Naive B cell (primary cell): Measurements from ENCODE around the gene SNF8. TPM values are rescaled to one million over a fixed set of nuclear protein-coding genes. Genes with fewer than 3 reads are reported as not detected.

Experiments
- ATAC-seq, 2 donors: fragments of 150-1000 bp; cut with Tn5 transposase; 2 replicates each; pipeline ENCODE4 v1.10.0; 2021; ENCODE audit warnings: low read depth in 2 of 2, mild to moderate bottlenecking in 2 of 2, moderate library complexity in 2 of 2
- DNase-seq: peaks from one replicate; pipeline ENCODE4 v3.0.0; 2022
- H3K27ac Mint-ChIP-seq, 6 donors: one replicate each; pipeline ENCODE4 v1.8.0; 2020 to 2022; ENCODE audit warnings: mild to moderate bottlenecking in 6 of 6, mixed read lengths in 6 of 6, moderate library complexity in 5 of 6, inconsistent platforms in 2 of 6
- H3K27me3 Mint-ChIP-seq, 3 donors: one replicate each; pipeline ENCODE4 v1.8.0; 2021 to 2022; ENCODE audit warnings: mixed read lengths in 3 of 3, mild to moderate bottlenecking in 1 of 3
- H3K36me3 Mint-ChIP-seq, 2 donors: one replicate each; pipeline ENCODE4 v1.8.0; 2020 to 2022; ENCODE audit warnings: mixed read lengths in 2 of 2, inconsistent platforms in 1 of 2, mild to moderate bottlenecking in 1 of 2
- H3K4me1 Mint-ChIP-seq, 3 donors: one replicate each; pipeline ENCODE4 v1.8.0; 2020 to 2022; ENCODE audit warnings: mixed read lengths in 3 of 3, inconsistent platforms in 1 of 3, mild to moderate bottlenecking in 1 of 3, moderate library complexity in 1 of 3
- H3K4me3 Mint-ChIP-seq, 8 donors: one replicate each; pipeline ENCODE4 v1.8.0; 2020 to 2022; ENCODE audit warnings: mild to moderate bottlenecking in 8 of 8, mixed read lengths in 8 of 8, moderate library complexity in 8 of 8, inconsistent platforms in 2 of 8
- H3K9me3 Mint-ChIP-seq, 7 donors: one replicate each; pipeline ENCODE4 v1.8.0; 2020 to 2022; ENCODE audit warnings: mixed read lengths in 7 of 7, mild to moderate bottlenecking in 5 of 7, inconsistent platforms in 2 of 7, moderate library complexity in 1 of 7
- polyA plus RNA-seq, 6 donors: library from polyadenylated mRNA; unstranded; fragments of 300-500 nt; fragmentation: Illumina TruSeq; gene quantifications; one replicate each; pipeline ENCODE4 v1.2.3, GENCODE V29; 2021; ENCODE audit warnings: low read depth in 6 of 6

Gene SNF8
- polyA plus RNA-seq, 6 donors from 2014 or later = 92.4 to 140 (median 108) TPM

GRCh38 chr17:48925251-48925990 is 19.2 kb downstream of the SNF8 start:
- no peaks in the 10 kb centered on the region for H3K9me3 Mint-ChIP-seq
- H3K4me3 Mint-ChIP-seq = no peak overlapping the region
- peaks cover 11 to 29% of the 10 kb centered on the region in 2 donors for H3K36me3 Mint-ChIP-seq
- DNase-seq (no peak), ATAC-seq (no peak)
- H3K4me1 Mint-ChIP-seq = peaks cover 10 to 22% (median 13%) of the 10 kb centered on the region in 3 donors
- no peaks in the 10 kb centered on the region for H3K27me3 Mint-ChIP-seq
- peak overlapping the region in 3 of 6 donors; percentile 5 to 52 (median 29) for H3K27ac Mint-ChIP-seq

- peaks cover 22 to 23% of the 10 kb centered on the region in 2 donors for H3K36me3 Mint-ChIP-seq
- peaks cover 35 to 57% (median 45%) of the 10 kb centered on the region in 3 donors for H3K4me1 Mint-ChIP-seq
- ATAC-seq = peak; percentile 91 to 94
- no peaks in the 10 kb centered on the region for H3K9me3 Mint-ChIP-seq
- DNase-seq = peak; percentile 17
- H3K27me3 Mint-ChIP-seq = no peaks in the 10 kb centered on the region
- H3K27ac Mint-ChIP-seq = peak overlapping the region; percentile 50 to 95 (median 90)
- H3K4me3 Mint-ChIP-seq = peak overlapping the region in 4 of 8 donors; percentile 4 to 76 (median 32)
These were observed 29.0 kb downstream of the SNF8 start for GRCh38 chr17:48915459-48916282.

GRCh38 chr17:48912476-48912875 is 32.2 kb downstream of the SNF8 start:
- Mint-ChIP-seq H3K27me3 (no peaks in the 10 kb centered on the region), H3K27ac (peak overlapping the region in 2 of 6 donors; percentile 9 to 24), H3K4me1 (peaks cover 58 to 79% (median 71%) of the 10 kb centered on the region in 3 donors), H3K4me3 (peak overlapping the region in 1 of 8 donors; percentile 7), H3K9me3 (no peaks in the 10 kb centered on the region), H3K36me3 (peaks cover 21% of the 10 kb centered on the region in 2 donors)
- DNase-seq (no peak), ATAC-seq (no peak)

- Mint-ChIP-seq H3K4me3 (peak overlapping the region in 7 of 8 donors; percentile 49 to 97 (median 90)), H3K4me1 (peaks cover 51 to 75% (median 63%) of the 10 kb centered on the region in 3 donors), H3K9me3 (no peaks in the 10 kb centered on the region), H3K27ac (peak overlapping the region in 5 of 6 donors; percentile 47 to 94 (median 73)), H3K27me3 (no peaks in the 10 kb centered on the region), H3K36me3 (peaks cover 11 to 21% of the 10 kb centered on the region in 2 donors)
- ATAC-seq (no peak), DNase-seq (no peak)
These were observed 34.3 kb downstream of the SNF8 start for GRCh38 chr17:48910370-48910769.

GRCh38 chr17:48909783-48910182 is 34.9 kb downstream of the SNF8 start:
- Mint-ChIP-seq H3K4me3 (peak overlapping the region; percentile 86 to 98 (median 94)), H3K27ac (peak overlapping the region; percentile 25 to 94 (median 77)), H3K4me1 (peaks cover 51 to 69% (median 61%) of the 10 kb centered on the region in 3 donors), H3K9me3 (no peaks in the 10 kb centered on the region), H3K27me3 (no peaks in the 10 kb centered on the region), H3K36me3 (peaks cover 11 to 21% of the 10 kb centered on the region in 2 donors)
- ATAC-seq (no peak), DNase-seq (no peak)

- peak overlapping the region; percentile 86 to 98 (median 94) for H3K4me3 Mint-ChIP-seq
- H3K36me3 Mint-ChIP-seq = peaks cover 4 to 15% of the 10 kb centered on the region in 2 donors
- H3K4me1 Mint-ChIP-seq = peaks cover 44 to 60% (median 54%) of the 10 kb centered on the region in 3 donors
- H3K27me3 Mint-ChIP-seq = no peaks in the 10 kb centered on the region
- DNase-seq (peak; percentile 74), ATAC-seq (peak; percentile 42 to 44)
- H3K9me3 Mint-ChIP-seq = no peaks in the 10 kb centered on the region
- H3K27ac Mint-ChIP-seq = peak overlapping the region in 5 of 6 donors; percentile 87 to 98 (median 95)
These were observed 35.7 kb downstream of the SNF8 start for GRCh38 chr17:48908853-48909394.

- ATAC-seq = peak; percentile 88
- Mint-ChIP-seq H3K9me3 (no peaks in the 10 kb centered on the region), H3K36me3 (peaks cover 0 to 12% of the 10 kb centered on the region in 2 donors), H3K27me3 (no peaks in the 10 kb centered on the region), H3K4me3 (peak within 1 kb of the TSS; percentile 86 to 98 (median 96)), H3K4me1 (peaks cover 40 to 53% (median 48%) of the 10 kb centered on the region in 3 donors), H3K27ac (peak within 1 kb of the TSS; percentile 94 to 99 (median 97))
- DNase-seq = peak; percentile 86
These were observed 36.4 kb downstream of the SNF8 start, which contains the start of gene UBE2Z for GRCh38 chr17:48908047-48908843. TSS of gene UBE2Z (plus strand) at chr17:48908407. CDS start at chr17:48908504, 97 bp downstream.

- no peaks in the 10 kb centered on the region for H3K9me3 Mint-ChIP-seq
- peak; percentile 1 to 2 for ATAC-seq
- peaks cover 40 to 48% (median 46%) of the 10 kb centered on the region in 3 donors for H3K4me1 Mint-ChIP-seq
- H3K27me3 Mint-ChIP-seq = no peaks in the 10 kb centered on the region
- peaks cover 0 to 12% of the 10 kb centered on the region in 2 donors for H3K36me3 Mint-ChIP-seq
- H3K27ac Mint-ChIP-seq = peak overlapping the region; percentile 94 to 99 (median 97)
- H3K4me3 Mint-ChIP-seq = peak overlapping the region; percentile 86 to 98 (median 95)
- DNase-seq = no peak
These were observed 37.0 kb downstream of the SNF8 start for GRCh38 chr17:48907713-48908046.

- H3K27me3 Mint-ChIP-seq = no peaks in the 10 kb centered on the region
- peak overlapping the region in 2 of 8 donors; percentile 33 to 62 for H3K4me3 Mint-ChIP-seq
- H3K4me1 Mint-ChIP-seq = peaks cover 27 to 31% (median 30%) of the 10 kb centered on the region in 3 donors
- no peak for DNase-seq
- no peaks in the 10 kb centered on the region for H3K9me3 Mint-ChIP-seq
- no peak overlapping the region for H3K27ac Mint-ChIP-seq
- H3K36me3 Mint-ChIP-seq = no peaks in the 10 kb centered on the region
- no peak for ATAC-seq
These were observed 38.6 kb downstream of the SNF8 start for GRCh38 chr17:48905987-48906515.

GRCh38 chr17:48904428-48904827 is 40.2 kb downstream of the SNF8 start:
- Mint-ChIP-seq H3K36me3 (no peaks in the 10 kb centered on the region), H3K9me3 (no peaks in the 10 kb centered on the region), H3K27me3 (no peaks in the 10 kb centered on the region), H3K4me3 (peak overlapping the region in 1 of 8 donors; percentile 30), H3K4me1 (peaks cover 11 to 15% (median 14%) of the 10 kb centered on the region in 3 donors), H3K27ac (no peak overlapping the region)
- no peak for DNase-seq
- ATAC-seq = no peak

GRCh38 chr17:48903401-48903800 is 41.2 kb downstream of the SNF8 start:
- no peak for ATAC-seq
- H3K9me3 Mint-ChIP-seq = no peaks in the 10 kb centered on the region
- no peak overlapping the region for H3K27ac Mint-ChIP-seq
- H3K4me3 Mint-ChIP-seq = no peak overlapping the region
- no peaks in the 10 kb centered on the region for H3K27me3 Mint-ChIP-seq
- H3K4me1 Mint-ChIP-seq = peaks cover 5 to 10% (median 8%) of the 10 kb centered on the region in 3 donors
- H3K36me3 Mint-ChIP-seq = no peaks in the 10 kb centered on the region
- DNase-seq = no peak

GRCh38 chr17:48901241-48901640 is 43.4 kb downstream of the SNF8 start:
- DNase-seq (no peak), ATAC-seq (no peak)
- Mint-ChIP-seq H3K4me1 (no peaks in the 10 kb centered on the region), H3K27ac (peak overlapping the region in 1 of 6 donors; percentile 19), H3K4me3 (no peak overlapping the region), H3K9me3 (no peaks in the 10 kb centered on the region), H3K36me3 (no peaks in the 10 kb centered on the region), H3K27me3 (no peaks in the 10 kb centered on the region)
